H9 (cell line): Measurements from ENCODE around the gene RAB6B. TPM values are rescaled to one million over a fixed set of nuclear protein-coding genes. Genes with fewer than 3 reads are reported as not detected.

ENCODE experiments used
- DNase-seq: peaks from one replicate; pipeline ENCODE4 v3.0.0-alpha.2; 2017
- H2AFZ ChIP-seq: one replicate; pipeline ENCODE4 v1.6.1; 2013; ENCODE audit warnings: mild to moderate bottlenecking, low read length, control low read depth, moderate library complexity
- H2AK5ac ChIP-seq: 2 replicates; pipeline ENCODE4 v1.6.1; 2013; ENCODE audit warnings: low read length, control low read depth, mixed read lengths; ENCODE audit not compliant: insufficient read length
- H2BK120ac ChIP-seq: one replicate; pipeline ENCODE4 v1.6.1; 2013; ENCODE audit warnings: low read depth, mild to moderate bottlenecking, low read length, control low read depth, inconsistent platforms; ENCODE audit not compliant: poor library complexity, severe bottlenecking
- H2BK12ac ChIP-seq: 2 replicates; pipeline ENCODE4 v1.6.1; 2013; ENCODE audit warnings: low read length, control low read depth, mixed read lengths, low read depth; ENCODE audit not compliant: insufficient read length
- H2BK15ac ChIP-seq: 2 replicates; pipeline ENCODE4 v1.6.1; 2013; ENCODE audit warnings: low read depth, low read length, control low read depth
- H2BK20ac ChIP-seq: one replicate; pipeline ENCODE4 v1.6.1; 2013; ENCODE audit warnings: low read depth, mild to moderate bottlenecking, low read length, control low read depth, inconsistent platforms; ENCODE audit not compliant: poor library complexity, severe bottlenecking
- H2BK5ac ChIP-seq: 2 replicates; pipeline ENCODE4 v1.6.1; 2013; ENCODE audit warnings: low read length, control low read depth, mixed read lengths; ENCODE audit not compliant: insufficient read length
- H3K14ac ChIP-seq: 2 replicates; pipeline ENCODE4 v1.6.1; 2013; ENCODE audit warnings: low read length, control low read depth; ENCODE audit not compliant: insufficient read depth
- H3K18ac ChIP-seq: 2 replicates; pipeline ENCODE4 v1.6.1; 2013; ENCODE audit warnings: low read depth, mild to moderate bottlenecking, mixed read lengths, low read length, control low read depth; ENCODE audit not compliant: insufficient read length
- H3K23ac ChIP-seq: 2 replicates; pipeline ENCODE4 v1.6.1; 2013; ENCODE audit warnings: low read length, control low read depth, mixed read lengths, low read depth; ENCODE audit not compliant: insufficient read length
- H3K23me2 ChIP-seq: 2 replicates; pipeline ENCODE4 v1.6.1; 2013; ENCODE audit warnings: low read depth, mild to moderate bottlenecking, mixed read lengths, low read length, control low read depth; ENCODE audit not compliant: insufficient read length, poor library complexity, severe bottlenecking
- H3K27ac ChIP-seq: 2 replicates; pipeline ENCODE4 v1.5.1; 2013; ENCODE audit warnings: low read length, control low read depth, mixed read lengths, low read depth; ENCODE audit not compliant: insufficient read length
- H3K27me3 ChIP-seq: 2 replicates; pipeline ENCODE4 v1.6.1; 2013; ENCODE audit warnings: low read length, control low read depth, inconsistent platforms; ENCODE audit not compliant: insufficient read depth
- H3K4ac ChIP-seq: 2 replicates; pipeline ENCODE4 v1.6.1; 2013; ENCODE audit warnings: low read depth, mild to moderate bottlenecking, control low read depth, inconsistent platforms, low read length, moderate library complexity
- H3K4me1 ChIP-seq: 2 replicates; pipeline ENCODE4 v1.6.1; 2013; ENCODE audit warnings: low read length, control low read depth, inconsistent platforms; ENCODE audit not compliant: insufficient read depth
- H3K4me2 ChIP-seq: 2 replicates; pipeline ENCODE4 v1.6.1; 2013; ENCODE audit warnings: low read length, control low read depth, mixed read lengths; ENCODE audit not compliant: insufficient read length, insufficient read depth
- H3K56ac ChIP-seq: 2 replicates; pipeline ENCODE4 v1.6.1; 2013; ENCODE audit warnings: low read depth, mild to moderate bottlenecking, mixed read lengths, low read length, control low read depth; ENCODE audit not compliant: insufficient read length
- H3K79me1 ChIP-seq: 2 replicates; pipeline ENCODE4 v1.6.1; 2013; ENCODE audit warnings: low read depth, mild to moderate bottlenecking, moderate library complexity, low read length, control low read depth, inconsistent platforms; ENCODE audit not compliant: insufficient read depth, poor library complexity, severe bottlenecking
- H3K79me2 ChIP-seq: 2 replicates; pipeline ENCODE4 v1.6.1; 2013; ENCODE audit warnings: low read length, control low read depth, inconsistent platforms; ENCODE audit not compliant: insufficient read depth
- H3K9ac ChIP-seq: 2 replicates; pipeline ENCODE4 v1.6.1; 2013; ENCODE audit warnings: low read length, control low read depth, mixed read lengths; ENCODE audit not compliant: insufficient read length; ENCODE audit errors: extremely low read depth
- H3K9me3 ChIP-seq: one replicate; pipeline ENCODE4 v1.6.1; 2013; ENCODE audit warnings: low read depth, low read length, inconsistent platforms; ENCODE audit not compliant: control insufficient read depth
- H3T11ph ChIP-seq: one replicate; pipeline ENCODE4 v1.6.1; 2013; ENCODE audit warnings: mild to moderate bottlenecking, low read length, control low read depth, inconsistent platforms
- H4K20me1 ChIP-seq: one replicate; pipeline ENCODE4 v1.6.1; 2013; ENCODE audit not compliant: control insufficient read depth, insufficient read length, insufficient read depth
- H4K5ac ChIP-seq: 2 replicates; pipeline ENCODE4 v1.6.1; 2013; ENCODE audit warnings: low read depth, mild to moderate bottlenecking, mixed read lengths, low read length, control low read depth; ENCODE audit not compliant: insufficient read length
- H4K8ac ChIP-seq: replicated peaks from 2 replicates; pipeline ENCODE4 v1.6.1; 2013; ENCODE audit warnings: low read length, control low read depth, mixed read lengths, low read depth; ENCODE audit not compliant: insufficient read length
- H4K91ac ChIP-seq: 2 replicates; pipeline ENCODE4 v1.6.1; 2013; ENCODE audit warnings: low read depth, mild to moderate bottlenecking, moderate library complexity, mixed read lengths, low read length, control low read depth; ENCODE audit not compliant: insufficient read length
- H3K27ac Mint-ChIP-seq, 3 experiments: 2 replicates in 2 of 3; 3 replicates in 1 of 3; pipeline ENCODE4 v1.8.0; 2020 to 2021; ENCODE audit warnings: mixed read lengths in 3 of 3, mild to moderate bottlenecking in 1 of 3, moderate library complexity in 1 of 3
- H3K27me3 Mint-ChIP-seq: 2 replicates; pipeline ENCODE4 v1.8.0; 2021; ENCODE audit warnings: low read depth, mild to moderate bottlenecking, moderate library complexity, mixed read lengths
- H3K36me3 Mint-ChIP-seq, 3 experiments: 2 replicates in 2 of 3; 3 replicates in 1 of 3; pipeline ENCODE4 v1.8.0; 2020 to 2021; ENCODE audit warnings: low read depth in 3 of 3, mixed read lengths in 3 of 3; ENCODE audit not compliant: insufficient read depth in 1 of 3
- H3K4me1 Mint-ChIP-seq, 2 experiments: 2 replicates each; pipeline ENCODE4 v1.8.0; 2020; ENCODE audit warnings: mixed read lengths in 2 of 2
- H3K4me3 Mint-ChIP-seq, 2 experiments: 2 replicates in 1 of 2; 3 replicates in 1 of 2; pipeline ENCODE4 v1.8.0; 2020 to 2021; ENCODE audit warnings: mild to moderate bottlenecking in 2 of 2, mixed read lengths in 2 of 2, moderate library complexity in 1 of 2
- H3K9me3 Mint-ChIP-seq, 2 experiments: 2 replicates in 1 of 2; 3 replicates in 1 of 2; pipeline ENCODE4 v1.8.0; 2020; ENCODE audit warnings: mild to moderate bottlenecking in 2 of 2, mixed read lengths in 2 of 2, moderate library complexity in 1 of 2
- CTCF ChIP-seq: fragments of 200-600 bp; sonication (generic); conservative IDR thresholded peaks from 3 replicates; pipeline ENCODE4 v1.8.0; 2021; ENCODE audit warnings: antibody characterized with exemption, mild to moderate bottlenecking
- WGBS: extraction: QIAGEN DNeasy Blood & Tissue Kit; methylation state at CpG from one replicate; pipeline ENCODE4 v1.1.7; 2013; ENCODE audit warnings: missing lambda C conversion rate, low lambda C conversion rate, mixed read lengths; ENCODE audit not compliant: insufficient read length; ENCODE audit errors: extremely low coverage; 5-methylcytosine and 5-hydroxymethylcytosine counted together
- total RNA-seq: library from RNA; stranded (reverse); gene quantifications from 2 replicates; pipeline ENCODE4 v1.2.1, GENCODE V29; 2021

RAB6B gene
- total RNA-seq, 1 experiment from 2014 or later, result 12.3 TPM

- H3K23ac ChIP-seq, result no peak overlapping the region
- Mint-ChIP-seq H3K36me3 (no peaks in the 10 kb centered on the region; a peak in 1 of 7 replicates), H3K9me3 (no peaks in the 10 kb centered on the region), H3K27me3 (no peaks in the 10 kb centered on the region), H3K4me1 (peaks cover 19 to 20% of the 10 kb centered on the region in 2 experiments), H3K27ac (no peak overlapping the region; a peak in 1 of 7 replicates), H3K4me3 (no peak overlapping the region)
- no peak overlapping the region for H3K9ac ChIP-seq
- no peak overlapping the region for H3K4me2 ChIP-seq
- H2BK12ac ChIP-seq, result no peak overlapping the region
- no peaks in the 10 kb centered on the region for H3K27me3 ChIP-seq
- H4K20me1 ChIP-seq, result no peaks in the 10 kb centered on the region
- no peaks in the 10 kb centered on the region for H3K4me1 ChIP-seq
- no peak overlapping the region for H3K27ac ChIP-seq
- H2BK20ac ChIP-seq, result no peak overlapping the region
- no peak overlapping the region for H2BK5ac ChIP-seq
- H4K8ac ChIP-seq, result no peak overlapping the region
- no peak overlapping the region for H2BK120ac ChIP-seq
- no peak for TF ChIP-seq CTCF
- no peak overlapping the region for H3K14ac ChIP-seq
- no peak overlapping the region for H3T11ph ChIP-seq
- H4K91ac ChIP-seq, result no peak overlapping the region
- H3K79me1 ChIP-seq, result no peaks in the 10 kb centered on the region
- no peak overlapping the region for H2BK15ac ChIP-seq
- no peaks in the 10 kb centered on the region for H3K23me2 ChIP-seq
- no peak overlapping the region for H3K18ac ChIP-seq
- no peaks in the 10 kb centered on the region for H3K79me2 ChIP-seq
- H3K9me3 ChIP-seq, result no peaks in the 10 kb centered on the region
- no peak overlapping the region for H3K56ac ChIP-seq
- H3K4ac ChIP-seq, result no peak overlapping the region
- no peak overlapping the region for H4K5ac ChIP-seq
- H2AK5ac ChIP-seq, result no peak overlapping the region
- WGBS, result no CpG with 5 or more reads among the region's 11 CpGs
- H2AFZ ChIP-seq, result no peak overlapping the region
- DNase-seq, result no peak
These were observed 31.8 kb downstream of the RAB6B start for GRCh38 chr3:133863911-133864310.
